ENCODE data around the gene BLOC1S3.

Gene BLOC1S3, protein sequence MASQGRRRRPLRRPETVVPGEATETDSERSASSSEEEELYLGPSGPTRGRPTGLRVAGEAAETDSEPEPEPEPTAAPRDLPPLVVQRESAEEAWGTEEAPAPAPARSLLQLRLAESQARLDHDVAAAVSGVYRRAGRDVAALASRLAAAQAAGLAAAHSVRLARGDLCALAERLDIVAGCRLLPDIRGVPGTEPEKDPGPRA

DNA sequence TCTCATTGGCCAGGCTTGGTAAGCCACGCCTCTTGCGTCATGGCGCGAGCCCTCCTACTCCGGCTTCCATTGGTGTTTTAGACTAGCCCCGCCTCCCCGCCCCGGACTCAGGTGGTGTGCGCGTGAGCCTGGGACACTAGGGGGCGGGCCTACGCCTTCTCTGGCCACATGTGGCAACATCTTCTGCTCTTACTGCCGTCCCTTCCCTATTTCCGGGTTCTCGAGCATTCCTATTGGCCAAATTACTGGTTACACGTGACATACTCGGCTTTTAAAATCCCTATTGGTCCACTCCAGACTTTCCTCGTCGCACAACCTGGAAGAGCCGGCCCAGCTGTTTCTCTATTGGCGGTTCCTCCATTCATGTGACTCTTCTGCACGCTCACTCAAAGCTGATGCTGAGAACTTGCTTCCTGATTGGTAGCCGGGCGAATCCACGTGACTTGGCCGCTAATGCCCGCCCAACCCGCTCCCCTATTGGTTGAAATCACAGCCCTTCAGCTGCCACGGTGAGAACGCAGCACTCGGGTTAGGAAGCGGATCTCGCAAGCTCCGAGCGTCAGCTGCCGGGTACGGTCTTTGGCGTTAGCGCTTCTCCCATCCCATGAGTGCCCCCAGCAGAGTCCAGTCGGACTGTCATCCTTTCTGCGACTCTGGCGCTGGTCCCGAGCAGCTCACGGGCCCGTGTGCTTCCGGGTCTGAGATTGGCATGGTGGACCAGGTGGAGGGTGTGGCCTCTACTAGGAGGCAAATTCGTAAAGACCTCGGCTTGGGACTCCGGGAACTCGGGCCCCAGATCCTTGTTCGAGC is at the start of gene BLOC1S3:
TSS of gene BLOC1S3 (plus strand) at position 523 of the 810 bp plus-strand sequence. CDS start 513 bp downstream, outside the sequence.
- DNase-seq = peak; percentile 100

DNA sequence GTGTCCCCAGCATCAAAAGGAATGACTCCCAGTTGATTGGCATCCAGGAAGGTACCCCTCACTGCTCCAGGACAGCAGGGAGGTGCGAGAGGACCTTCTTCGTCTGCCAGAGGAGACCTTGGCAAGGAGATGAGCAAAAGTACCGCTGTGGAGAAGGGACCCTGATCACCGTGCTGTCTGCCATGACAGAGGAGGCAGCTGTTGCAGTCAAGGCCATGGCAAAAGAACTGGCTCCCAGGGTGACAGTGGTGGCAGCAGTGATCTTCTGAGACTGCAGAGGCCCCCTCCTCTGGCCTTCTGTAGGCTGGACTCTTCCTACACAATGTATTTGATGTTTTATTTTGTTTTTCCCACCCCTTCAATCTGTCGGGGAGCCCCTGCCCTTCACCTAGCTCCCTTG is 49.8 kb upstream of the BLOC1S3 start:
- DNase-seq = no peak

DNA sequence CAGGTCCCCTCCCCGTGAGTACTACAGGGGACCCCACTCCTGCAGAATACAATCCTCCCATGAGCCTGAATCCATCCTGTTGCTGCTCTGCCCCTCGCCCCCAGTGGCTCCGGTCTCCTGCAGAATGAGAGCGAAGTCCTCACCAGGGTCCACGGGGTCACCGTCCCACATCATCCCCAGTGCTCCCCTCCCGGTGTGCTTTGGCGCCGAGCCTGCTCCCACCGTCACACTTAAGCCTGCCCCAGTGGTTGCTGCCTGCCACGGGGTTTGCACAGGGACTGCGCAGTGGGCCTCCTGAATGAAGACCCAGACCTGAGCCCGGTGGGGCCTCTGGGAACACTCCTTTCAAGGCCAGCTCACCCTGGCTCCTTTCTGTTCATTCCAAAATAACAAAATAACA is 48.3 kb upstream of the BLOC1S3 start:
- no peak for DNase-seq

DNA sequence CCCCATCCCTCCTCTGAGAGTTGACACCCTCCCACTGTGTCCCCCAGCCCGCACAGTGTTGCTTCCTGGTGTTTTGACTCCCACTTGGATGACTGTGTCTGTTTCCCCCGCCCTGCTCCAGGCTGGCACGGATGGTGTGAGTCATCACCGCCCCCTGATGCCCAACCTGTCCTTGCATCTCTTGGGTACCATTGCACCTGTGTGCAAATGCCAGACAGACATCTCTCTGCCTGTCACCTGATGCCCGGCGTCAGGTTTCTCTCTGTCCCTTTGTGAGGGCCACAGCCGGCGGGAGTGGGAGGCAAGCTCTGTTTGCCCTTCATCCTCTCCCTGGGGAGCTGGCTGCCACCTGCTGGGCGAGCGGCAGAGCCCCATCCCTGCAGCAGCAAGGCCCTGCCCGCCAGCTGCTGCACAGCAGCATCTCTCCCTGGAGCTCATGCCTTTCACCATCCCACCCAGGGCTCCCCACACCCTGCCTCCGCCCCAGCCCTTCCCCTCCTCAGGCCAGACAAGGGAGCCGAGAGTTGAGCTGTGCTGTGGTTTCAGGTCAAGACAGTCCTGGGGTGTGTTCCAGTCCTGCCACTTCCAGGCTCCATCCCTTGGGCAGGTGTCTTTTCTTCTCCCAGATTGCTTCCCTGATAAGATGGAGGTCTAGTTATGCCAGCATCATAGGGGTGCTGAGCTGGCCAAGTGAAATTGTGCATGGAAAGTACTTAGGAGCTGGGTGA is 47.5 kb upstream of the BLOC1S3 start:
- no peak for DNase-seq

DNA sequence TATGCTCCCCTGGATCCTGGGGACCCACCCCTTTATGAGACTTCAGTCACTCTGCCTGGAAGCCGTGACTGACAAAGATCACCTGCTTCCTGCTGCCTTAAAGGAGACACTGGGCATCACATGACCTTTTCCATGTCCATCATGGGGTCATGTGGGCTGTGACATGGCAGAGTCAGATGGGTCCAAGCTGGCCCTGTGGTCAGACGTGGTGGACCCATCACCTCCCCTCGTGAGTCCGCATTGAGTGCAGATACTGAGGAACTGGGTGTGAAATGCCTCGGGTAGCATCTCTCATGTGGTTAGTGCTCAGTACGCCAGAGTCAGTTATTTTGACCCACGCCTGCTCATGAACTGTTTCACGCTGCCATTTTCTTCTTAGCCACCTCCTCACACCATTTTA is 44.9 kb upstream of the BLOC1S3 start:
- DNase-seq = no peak

DNA sequence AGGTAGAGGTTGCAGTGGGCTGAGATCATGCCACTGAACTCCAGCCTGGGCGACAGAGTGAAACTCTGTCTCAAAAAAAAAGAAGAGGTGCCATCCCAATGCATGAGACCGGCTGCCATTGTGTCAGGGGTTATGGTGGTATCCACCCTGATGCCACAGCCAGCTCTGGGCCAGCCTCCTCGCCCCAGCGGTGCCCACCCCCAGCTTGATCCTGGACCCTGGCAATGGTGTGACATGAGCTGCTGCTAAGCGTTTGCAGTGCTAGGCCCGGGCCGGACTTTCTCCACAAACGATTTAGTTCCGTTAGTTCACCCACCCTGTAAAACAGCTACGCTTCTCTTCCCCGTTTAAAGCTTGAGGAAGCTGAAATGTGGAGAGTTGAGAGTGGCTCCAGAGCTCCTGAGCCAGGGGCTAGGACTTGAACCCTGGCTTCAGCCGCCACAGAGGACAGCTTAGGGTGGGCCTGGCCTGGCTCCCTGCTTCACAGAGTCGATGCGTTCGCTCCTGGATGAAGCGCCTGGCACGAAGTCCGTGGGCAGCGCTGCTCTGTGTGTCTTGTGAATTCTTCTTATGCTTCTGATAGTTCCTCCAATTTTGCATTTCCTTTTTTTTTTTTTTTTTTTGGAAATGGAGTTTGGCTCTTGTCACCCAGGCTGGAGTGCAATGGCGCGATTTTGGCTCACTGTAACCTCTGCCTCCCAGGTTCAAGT is 43.3 kb upstream of the BLOC1S3 start:
- DNase-seq = no peak

DNA sequence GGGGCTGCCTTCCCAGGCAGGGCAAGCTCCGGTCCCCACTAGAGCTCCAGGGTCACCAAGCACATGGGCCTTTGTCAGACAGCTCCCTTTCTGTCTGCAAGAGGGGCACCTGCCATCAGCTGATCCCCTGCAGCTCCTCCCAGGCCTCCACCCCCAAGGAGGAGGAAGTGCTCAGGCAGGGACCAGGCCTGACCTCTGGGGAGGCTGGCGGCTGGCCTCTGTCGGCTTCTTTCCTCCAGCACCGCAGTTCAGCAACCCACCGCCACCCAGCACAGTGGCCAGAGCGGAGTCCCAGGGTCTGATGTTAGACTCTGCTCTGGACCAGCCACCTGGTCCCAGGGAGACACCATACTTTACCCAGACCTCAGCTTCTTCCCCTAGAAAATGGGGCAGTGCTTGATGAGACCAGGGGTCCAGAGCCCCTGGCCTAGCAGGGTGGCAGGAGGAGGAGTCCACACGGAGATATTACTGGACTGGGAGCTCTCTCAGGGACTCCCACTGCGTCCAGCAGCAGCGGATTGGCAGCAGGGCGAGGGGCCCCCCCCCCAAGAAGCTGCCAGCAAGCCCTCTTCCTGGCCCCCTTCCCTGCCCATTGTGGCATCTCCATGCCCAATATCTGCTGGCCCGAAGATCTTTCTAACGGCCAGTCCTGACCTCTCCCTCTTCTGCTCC is 41.9 kb upstream of the BLOC1S3 start:
- no peak for DNase-seq

DNA sequence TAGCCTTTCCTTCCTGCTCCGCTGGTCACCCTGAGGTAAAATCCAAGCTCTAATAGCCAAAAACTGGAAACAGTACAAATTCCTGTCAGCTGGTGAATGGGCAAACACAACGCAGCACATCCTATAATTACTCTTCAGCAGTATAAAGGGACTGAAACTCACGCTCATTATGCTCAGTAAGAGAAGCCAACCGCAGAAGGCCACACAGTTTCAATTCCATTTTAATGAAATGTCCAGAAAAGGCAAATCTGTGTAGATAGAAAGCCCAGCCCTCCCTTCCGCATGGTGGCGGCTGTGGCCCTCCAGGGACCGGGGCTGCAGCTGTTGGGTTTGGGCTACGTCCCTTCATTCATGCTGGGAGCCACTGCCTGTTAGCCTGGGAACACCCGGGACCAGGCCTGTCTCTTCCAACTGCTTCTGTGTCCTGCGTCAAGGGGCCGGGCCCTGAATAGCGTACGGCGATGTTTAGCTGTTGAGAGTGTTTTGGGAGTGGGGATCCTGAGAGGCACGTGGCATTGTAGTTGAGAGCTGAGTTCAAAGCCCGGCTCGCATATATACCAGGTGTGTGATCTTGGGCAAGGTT is 41.3 kb upstream of the BLOC1S3 start:
- DNase-seq = no peak

DNA sequence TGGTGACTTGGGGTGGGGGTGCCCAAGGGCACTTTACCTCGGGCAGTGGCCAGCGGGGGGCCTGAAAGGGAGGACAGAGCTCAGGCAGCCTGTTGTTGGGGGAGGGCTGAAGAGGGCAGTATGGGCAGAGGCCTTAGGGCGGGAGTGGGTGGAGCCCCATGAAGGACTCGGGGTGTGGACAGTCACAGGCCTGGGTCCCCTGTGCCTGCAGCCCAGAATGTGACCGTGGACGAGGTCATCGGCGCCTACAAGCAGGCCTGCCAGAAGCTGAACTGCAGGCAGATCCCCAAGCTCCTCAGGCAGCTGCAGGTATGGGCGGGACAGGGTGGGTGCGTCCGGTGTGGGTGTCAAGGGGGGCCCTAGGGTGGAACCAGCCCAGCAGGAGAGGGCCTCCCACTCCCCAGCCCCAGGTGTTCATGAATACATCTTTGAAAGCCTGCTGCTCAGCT is 40.3 kb upstream of the BLOC1S3 start:
- DNase-seq = no peak

DNA sequence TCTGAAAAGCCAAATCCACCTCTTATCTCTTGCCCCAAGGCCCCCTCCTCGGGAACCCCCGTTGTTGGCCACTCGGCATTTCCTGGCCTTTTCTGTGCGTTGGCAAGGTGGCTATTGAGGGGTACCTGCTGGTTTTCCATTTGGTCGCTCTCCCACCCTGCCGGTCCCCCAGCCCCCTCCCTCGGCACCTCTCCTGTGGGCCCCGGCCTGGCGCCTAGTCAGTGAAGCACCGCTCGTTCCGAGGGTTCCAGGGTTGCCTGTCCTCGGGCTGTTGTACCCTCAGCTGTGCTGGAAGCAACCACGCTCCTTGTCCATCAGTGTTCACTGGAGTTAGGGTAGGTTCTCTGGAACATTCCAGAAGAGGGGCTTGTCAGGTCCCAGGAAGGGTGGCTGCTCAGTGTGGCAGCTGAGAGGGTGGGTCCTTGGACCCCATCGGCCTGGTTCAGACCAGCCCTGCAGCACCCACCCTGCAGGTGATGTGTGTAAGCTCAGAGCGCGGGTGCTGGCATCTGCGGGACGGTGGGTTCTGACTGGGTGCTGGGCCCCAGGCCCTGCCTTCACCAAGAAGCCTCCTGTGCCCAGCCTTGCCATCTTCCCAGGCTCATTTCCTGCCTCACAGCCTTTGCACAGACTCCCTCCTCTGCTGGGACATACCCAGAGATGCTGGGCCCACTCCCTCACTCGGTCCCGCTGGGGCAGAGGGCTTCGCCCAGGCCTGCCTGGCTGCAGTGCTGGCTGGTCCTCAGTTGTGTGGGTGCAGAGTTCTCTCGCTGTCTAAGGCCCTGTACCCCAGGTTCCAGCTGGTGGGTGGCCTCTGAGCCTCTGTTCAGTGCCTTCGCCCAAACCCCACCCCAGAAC is 39.1 kb upstream of the BLOC1S3 start:
- DNase-seq = no peak

DNA sequence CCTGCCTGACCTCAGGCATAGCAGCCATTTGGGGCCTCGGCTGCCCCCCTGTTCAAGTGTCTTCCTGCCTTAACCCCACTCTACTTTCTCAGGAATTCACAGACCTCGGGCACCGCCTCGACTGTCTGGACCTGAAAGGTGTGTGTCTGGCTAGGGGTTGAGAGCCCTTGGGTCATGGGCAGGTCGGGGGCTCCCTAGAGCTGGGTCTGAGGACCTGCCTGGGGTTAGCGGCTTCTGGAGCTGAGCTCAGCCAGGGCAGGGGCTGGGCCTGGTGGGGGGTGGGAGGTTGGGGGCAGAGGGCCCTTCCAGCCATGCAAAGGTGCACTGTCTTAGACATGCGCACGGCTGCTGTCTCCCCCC is 38.5 kb upstream of the BLOC1S3 start:
- DNase-seq = no peak

DNA sequence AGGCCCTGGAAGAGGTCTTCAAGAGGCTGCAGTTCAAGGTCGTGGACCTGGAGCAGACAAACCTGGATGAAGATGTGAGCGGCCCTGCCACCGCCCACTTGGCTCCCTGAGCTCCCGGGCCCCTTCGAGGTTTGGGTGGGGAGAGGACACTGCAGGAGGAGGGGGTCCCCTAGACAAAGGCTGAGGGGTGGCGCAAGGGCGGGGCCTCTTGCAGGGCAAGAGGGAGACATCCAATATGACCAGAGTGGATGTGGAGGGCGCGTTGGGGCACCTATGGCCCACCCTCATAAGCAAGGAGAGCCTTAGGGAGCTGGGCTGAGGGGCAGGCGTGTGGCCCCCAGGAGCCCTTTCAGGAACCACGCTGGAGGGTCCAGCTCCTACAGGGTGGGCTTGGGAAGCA is 38.1 kb upstream of the BLOC1S3 start:
- no peak for DNase-seq

DNA sequence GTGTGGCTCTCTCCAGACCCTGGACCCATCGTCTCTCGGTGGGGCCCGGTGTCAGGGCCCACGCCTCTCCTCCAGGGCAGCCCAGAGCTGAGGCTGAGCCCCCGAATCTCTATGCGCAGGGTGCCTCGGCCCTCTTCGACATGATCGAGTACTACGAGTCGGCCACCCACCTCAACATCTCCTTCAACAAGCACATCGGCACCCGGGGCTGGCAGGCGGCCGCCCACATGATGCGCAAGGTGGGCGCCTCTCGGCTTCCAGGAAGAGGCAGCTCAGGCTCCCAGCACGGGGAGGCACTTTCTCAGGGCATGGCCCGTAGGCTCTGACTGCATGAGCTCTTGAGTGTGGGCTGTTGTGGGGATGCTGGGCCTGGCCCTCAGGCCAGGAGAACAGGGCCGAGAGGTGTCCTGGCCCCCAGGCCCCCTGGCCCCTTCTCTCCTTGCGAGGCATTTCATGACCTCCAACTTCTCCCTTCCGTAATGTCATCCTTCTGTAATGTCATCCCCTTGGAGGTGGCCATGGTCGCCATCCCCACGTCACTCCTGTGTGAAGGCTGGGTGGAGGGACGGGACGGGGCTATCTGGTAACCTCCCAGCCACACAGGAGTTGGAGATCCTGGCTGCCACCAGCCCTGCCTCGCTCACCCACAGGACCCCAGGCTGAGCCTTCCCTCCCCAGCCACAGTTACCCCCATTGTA is 37.2 kb upstream of the BLOC1S3 start:
- no peak for DNase-seq

DNA sequence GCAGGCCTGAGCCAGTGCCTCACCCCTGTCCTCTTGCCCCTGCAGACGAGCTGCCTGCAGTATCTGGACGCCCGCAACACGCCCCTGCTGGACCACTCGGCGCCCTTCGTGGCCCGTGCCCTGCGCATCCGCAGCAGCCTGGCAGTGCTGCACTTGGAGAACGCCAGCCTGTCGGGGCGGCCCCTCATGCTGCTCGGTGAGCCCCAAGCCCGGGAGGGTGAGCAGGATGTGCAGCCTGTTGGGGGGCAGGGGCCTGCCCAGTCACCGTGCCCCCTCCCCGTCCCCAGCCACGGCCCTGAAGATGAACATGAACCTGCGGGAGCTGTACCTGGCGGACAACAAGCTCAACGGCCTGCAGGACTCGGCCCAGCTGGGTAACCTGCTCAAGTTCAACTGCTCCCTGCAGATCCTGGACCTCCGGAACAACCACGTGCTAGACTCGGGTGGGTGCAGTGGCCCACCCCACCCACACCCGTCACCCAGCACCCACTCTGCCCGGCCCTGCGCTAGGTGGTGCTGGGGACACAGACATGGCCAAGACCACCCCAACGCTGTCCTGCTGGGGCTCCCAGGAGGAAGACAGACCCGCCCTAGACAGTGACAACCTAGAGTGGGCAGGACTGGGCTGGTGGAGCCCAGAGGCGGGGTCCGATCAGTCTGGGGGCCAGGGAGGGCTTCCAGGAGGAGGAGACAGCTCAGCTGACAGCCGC is 36.4 kb upstream of the BLOC1S3 start:
- DNase-seq = no peak

DNA sequence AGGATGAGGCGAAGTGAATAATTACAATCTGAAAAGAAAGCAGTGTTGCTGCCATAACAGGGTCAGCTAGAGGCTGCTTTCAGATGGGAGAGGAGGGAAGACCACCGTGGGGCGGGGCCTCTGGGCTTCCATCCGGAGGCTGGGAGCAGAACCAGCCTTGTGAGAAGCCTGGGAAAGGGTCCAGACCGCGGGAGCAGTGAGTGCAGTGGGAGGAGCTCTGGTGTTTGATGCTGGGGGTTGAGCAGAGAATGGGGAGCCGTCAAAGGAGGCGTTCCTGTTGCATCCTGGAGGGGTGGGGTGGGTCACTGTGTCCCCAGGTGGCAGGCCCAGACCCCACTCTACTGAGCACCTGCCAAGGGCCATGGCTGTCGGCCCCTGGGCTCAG is 35.9 kb upstream of the BLOC1S3 start:
- DNase-seq = no peak

DNA sequence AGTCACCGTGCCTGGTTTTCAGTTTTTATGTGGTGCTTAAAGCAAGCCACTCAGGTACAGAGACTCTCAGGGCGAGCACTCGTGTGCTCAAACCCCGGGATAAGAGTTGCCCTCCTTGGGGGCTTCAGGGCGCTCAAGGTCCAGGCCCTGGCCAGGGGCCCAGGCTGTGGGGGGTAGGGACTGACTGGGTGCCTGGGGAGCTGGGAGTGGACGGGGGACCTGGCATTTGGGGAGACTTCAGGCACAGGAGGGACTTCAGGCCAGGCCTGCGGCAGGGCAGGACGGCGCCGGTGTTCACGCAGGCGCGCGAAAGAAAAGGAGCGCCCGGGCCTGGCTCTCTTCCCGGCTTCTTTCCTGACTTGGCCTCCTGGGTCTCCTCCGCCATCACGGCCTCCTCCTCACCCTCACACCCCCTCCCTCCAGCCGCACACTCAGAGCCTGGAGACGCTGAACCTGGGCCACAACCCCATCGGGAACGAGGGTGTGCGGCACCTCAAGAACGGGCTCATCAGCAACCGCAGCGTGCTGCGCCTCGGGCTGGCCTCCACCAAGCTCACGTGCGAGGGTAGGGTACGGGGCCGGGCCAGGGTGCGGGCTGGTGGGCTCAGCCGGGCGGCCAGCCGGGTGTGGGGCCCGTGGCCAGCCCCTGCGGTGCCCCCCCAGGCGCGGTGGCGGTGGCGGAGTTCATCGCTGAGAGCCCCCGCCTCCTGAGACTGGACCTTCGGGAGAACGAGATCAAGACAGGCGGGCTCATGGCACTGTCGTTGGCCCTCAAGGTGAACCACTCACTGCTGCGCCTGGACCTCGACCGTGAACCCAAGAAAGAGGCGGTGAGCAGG is 33.9 kb upstream of the BLOC1S3 start:
- DNase-seq = no peak

DNA sequence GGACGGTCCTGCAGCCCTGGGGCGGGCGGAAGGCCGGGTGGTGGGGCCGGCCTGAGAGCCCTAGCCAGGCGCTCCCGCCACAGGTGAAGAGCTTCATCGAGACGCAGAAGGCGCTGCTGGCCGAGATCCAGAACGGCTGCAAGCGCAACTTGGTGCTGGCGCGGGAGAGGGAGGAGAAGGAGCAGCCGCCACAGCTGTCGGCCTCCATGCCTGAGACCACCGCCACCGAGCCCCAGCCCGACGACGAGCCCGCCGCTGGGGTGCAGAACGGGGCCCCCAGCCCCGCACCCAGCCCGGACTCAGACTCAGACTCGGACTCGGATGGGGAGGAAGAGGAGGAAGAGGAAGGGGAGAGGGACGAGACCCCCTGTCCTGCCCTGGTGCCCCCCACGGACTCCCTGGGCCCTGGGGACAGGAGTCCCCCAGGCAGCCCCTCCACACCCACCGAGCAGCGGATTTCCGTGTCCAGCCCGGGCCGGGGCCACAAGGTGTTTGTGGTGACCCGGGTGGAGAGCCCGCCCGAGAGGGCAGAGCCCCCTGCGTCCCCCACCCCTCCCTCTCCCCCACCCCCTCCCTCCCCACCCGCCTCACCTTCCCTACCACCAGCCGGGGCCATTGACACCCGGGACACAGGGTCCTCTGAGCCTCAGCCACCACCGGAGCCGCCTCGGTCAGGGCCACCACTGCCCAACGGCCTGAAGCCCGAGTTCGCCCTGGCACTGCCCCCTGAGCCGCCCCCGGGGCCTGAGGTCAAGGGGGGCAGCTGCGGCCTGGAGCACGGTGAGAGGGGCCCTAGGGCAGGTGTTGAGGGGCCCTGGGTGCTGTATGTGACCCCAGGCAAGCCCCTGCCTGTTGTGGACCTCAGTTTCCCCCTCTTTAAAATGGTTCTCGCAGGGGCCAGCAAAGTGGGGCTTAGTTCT is 33.1 kb upstream of the BLOC1S3 start:
- no peak for DNase-seq

DNA sequence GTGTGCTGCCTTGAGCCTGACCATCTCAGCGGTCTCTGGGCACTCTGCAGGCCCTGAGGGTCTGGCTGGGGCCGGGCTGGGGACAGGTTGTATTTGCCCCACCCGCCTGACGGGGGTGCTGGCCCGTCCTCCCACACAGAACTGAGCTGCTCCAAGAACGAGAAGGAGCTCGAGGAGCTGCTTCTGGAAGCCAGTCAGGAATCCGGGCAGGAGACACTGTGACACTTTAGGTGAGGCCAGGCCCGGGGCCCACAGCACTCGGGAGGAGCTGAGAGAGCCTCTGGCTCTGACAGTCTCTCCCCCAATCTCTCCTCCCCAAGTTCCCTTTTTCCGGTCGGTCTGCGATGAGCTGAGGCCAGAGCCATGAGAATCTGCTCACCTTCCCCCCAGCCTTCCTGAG is 32.3 kb upstream of the BLOC1S3 start:
- DNase-seq = no peak
